GM12875 (cell line): Measurements from ENCODE around the gene ABI2.
A peak's percentile ranks its signal among the peaks of the same experiment; 100 is the strongest.

Experiments used
- H3K4me3 ChIP-seq: one replicate; pipeline ENCODE4 v1.5.1; 2011; ENCODE audit warnings: low read depth, low read length, control low read depth
- TF ChIP-seq, protein P1 (sequence below): IDR thresholded peaks from 2 replicates; pipeline ENCODE4 v1.5.1; 2011; ENCODE audit warnings: low read depth, mild to moderate bottlenecking, control low read depth, inconsistent platforms, low read length, moderate library complexity, borderline replicate concordance; ENCODE audit not compliant: insufficient read depth

ABI2 gene

DNA sequence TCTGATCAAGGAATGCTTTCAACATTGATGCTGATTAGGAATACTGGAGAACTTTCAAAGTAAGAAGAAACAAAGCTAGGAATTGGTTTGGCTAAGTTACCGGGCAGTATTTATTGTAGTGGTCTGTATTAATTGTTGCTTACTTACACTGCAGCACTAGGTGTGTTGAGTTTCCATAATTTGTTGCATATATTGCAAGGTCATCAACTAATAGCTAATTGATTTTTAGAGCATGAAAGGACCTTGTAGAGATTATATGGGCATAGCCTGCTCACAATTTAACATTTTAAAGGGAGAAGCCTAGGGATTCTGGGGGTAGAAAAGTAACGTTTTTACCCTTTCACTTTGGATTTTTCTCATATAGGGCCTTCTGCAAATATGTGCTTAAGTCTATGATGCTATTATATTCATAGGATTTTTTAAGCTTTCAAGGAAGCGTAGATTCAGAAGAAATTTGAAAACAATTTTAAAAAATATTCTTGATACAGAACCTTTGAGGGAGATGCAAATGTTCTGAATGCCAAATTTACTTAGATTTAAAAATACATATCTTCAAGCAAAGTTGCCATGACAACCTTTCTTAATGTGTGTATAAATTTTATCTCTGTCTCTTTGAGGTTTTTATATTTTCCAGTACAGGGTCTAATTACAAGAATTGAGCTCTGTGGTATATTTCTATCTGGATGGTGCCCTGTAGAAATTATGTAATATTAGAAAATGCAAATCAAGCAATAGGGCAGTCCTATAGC lies 17.3 kb upstream of the ABI2 start:
- H3K4me3 ChIP-seq, result no peak overlapping the region
- TF ChIP-seq, protein P1, sequence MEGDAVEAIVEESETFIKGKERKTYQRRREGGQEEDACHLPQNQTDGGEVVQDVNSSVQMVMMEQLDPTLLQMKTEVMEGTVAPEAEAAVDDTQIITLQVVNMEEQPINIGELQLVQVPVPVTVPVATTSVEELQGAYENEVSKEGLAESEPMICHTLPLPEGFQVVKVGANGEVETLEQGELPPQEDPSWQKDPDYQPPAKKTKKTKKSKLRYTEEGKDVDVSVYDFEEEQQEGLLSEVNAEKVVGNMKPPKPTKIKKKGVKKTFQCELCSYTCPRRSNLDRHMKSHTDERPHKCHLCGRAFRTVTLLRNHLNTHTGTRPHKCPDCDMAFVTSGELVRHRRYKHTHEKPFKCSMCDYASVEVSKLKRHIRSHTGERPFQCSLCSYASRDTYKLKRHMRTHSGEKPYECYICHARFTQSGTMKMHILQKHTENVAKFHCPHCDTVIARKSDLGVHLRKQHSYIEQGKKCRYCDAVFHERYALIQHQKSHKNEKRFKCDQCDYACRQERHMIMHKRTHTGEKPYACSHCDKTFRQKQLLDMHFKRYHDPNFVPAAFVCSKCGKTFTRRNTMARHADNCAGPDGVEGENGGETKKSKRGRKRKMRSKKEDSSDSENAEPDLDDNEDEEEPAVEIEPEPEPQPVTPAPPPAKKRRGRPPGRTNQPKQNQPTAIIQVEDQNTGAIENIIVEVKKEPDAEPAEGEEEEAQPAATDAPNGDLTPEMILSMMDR, result no peak

DNA sequence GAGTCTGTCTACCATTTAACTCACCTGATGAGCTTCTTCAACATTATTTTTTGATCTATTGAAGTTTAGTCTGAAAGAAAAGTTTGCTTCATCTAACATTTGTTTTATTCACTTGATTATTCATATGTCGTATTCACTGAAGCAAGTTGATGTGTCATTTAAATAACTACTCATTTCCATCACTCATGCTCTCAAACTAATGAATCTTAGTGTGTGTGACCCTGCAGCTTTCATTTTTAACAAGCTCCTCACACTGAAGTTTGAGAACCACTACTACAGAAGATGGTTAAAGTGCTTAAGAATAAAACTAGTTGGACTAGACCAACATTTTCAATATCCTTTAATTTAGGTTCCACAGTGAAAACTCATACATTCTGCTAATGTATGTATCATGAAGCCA lies 1.8 kb upstream of the ABI2 start:
- H3K4me3 ChIP-seq, result no peak overlapping the region
- TF ChIP-seq, protein P1, result no peak

DNA sequence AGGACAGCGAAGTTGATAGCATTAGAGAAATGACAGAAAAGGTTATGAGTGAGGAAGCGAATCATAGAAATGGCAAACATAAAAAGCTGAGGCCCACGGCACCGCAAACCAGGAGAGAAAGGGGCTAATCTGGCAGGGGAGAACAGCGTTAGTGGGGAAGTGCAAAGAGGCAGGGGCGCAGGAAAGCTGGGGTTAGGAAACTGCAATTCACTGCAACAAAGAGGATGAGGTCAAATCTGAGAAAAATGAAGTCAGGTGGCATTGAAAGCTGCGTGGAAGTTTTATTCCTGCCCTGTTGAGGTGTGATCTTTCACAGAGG lies 653 bp upstream of the ABI2 start:
- TF ChIP-seq, protein P1, result no peak
- H3K4me3 ChIP-seq, result peak overlapping the region; percentile 77

DNA sequence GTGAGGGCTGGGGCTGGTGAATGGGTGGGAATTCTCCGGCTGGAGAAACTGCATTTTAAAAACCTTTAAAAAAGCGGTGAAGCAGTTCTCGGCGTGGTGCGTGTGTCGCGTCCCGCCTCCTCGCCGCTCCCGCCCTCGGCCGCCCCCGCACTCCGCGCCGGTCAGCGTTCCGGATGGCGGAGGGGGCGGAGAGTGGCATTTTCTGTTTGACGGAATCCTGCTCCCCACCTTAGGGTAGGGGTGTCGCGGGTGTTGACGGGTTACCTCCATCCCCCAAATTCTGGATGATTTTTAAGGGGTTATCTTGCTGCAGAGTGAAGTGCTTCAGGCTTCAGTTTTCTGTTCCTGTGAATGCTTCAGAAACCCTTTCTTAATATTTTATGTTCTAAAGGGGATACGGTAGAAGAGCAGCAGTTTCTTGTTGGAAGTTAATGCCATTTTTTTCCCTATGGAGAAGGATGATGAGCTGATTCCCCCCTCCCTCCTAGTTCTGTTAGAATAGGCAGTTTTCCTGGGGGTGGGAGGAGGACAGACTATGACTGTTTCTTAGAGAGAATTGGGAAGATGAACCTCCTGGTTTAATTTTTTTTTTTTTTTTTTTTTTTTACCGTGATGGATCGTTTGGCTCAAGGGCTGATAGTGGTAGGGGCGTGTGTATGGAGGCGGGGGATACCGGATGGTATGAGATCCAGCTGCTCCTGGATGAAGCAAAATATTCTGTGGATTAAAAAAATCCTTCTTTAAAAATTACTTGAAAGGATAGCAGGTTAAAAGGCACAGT lies 756 bp downstream of the ABI2 start:
- peak overlapping the region; percentile 77 for H3K4me3 ChIP-seq
- TF ChIP-seq, protein P1, result no peak

DNA sequence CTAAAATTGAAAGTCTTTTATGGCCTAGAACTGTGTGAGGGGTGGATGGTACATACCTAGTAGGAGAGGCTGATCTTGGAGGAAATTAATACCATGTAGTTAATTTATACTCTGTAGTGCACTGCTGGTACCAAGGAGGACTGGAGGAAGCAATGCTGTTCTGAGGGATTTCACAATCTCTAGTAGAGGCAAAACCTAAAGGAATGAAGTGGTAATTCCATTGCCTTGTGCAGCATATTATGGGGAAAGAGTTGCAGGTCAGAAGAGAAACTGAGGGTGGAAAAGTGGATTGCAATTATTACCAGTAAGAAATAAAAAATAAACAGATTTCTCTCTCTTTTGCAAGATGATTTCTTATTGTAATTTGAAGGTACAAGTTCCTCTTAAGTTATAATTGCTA lies 2.2 kb downstream of the ABI2 start:
- no peak overlapping the region for H3K4me3 ChIP-seq

DNA sequence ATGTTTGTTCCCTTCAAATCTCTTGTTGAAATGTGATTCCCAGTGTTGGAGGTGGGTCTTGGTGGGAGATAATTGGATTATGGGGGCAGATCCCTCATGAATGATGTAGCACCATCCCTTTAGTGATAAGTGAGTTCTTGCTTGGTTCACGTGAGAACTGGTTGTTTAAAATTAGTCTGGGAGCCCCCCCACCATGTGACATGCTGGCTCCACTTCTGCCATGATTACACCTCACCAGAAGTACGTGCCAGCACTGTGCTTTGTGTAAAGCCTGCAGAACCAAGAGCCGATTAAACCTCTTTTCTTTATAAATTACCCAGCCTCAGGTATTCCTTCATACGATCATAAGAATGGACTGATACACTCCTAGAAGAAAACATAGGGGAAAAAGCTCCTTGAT lies 10.1 kb downstream of the ABI2 start:
- TF ChIP-seq, protein P1, result no peak
- H3K4me3 ChIP-seq, result no peak overlapping the region

More for the DNA sequence above, 2.2 kb downstream of the ABI2 start:
- TF ChIP-seq, protein P1, result no peak
